Transverse colon (tissue), 3 donors: ENCODE measurements around the gene ARF6.

Experiments
- CTCF ChIP-seq, 5 experiments: fragments of 200-600 bp in 3 of 5; fragments of 450-650 bp in 2 of 5; sonication (generic) in 3 of 5; IDR thresholded peaks; 1 replicate in 2 of 5; 2 replicates in 3 of 5; pipeline ENCODE4 v1.5.1; 2016 to 2017; ENCODE audit warnings: antibody characterized with exemption in 5 of 5, inconsistent platforms in 3 of 5, mild to moderate bottlenecking in 2 of 5, moderate library complexity in 1 of 5
- EP300 ChIP-seq: sonication (generic); formaldehyde crosslinking; IDR thresholded peaks from one replicate; pipeline ENCODE4 v1.6.1; 2017; ENCODE audit warnings: antibody characterized with exemption, low read depth
- POLR2A ChIP-seq: fragments of 450-650 bp; IDR thresholded peaks from one replicate; pipeline ENCODE4 v1.6.1; 2016; ENCODE audit warnings: antibody characterized with exemption, mild to moderate bottlenecking, moderate library complexity

GRCh38 chr14:49944501-49944900 lies 51.6 kb downstream of the ARF6 start:
- TF ChIP-seq POLR2A (no peak), CTCF (IDR thresholded peaks at IDR 0.05) (no peak), EP300 (no peak)
